Mononuclear cell (primary cell): ENCODE results near the gene TRAFD1. TPM values are rescaled to one million over a fixed set of nuclear protein-coding genes. Genes with fewer than 3 reads are reported as not detected.
A peak's percentile ranks its signal among the peaks of the same experiment; 100 is the strongest.
"Not testable (repeated sequence)": the region's sequence is repeated elsewhere in the genome, so short reads cannot be mapped to it uniquely, and the experiment has no call there.

Source experiments
- H3K27me3 ChIP-seq: 2 replicates; pipeline ENCODE4 v1.6.0; 2011; ENCODE audit warnings: low read length, control low read depth; ENCODE audit not compliant: insufficient read depth
- H3K4me1 ChIP-seq: 2 replicates; pipeline ENCODE4 v1.5.1; 2011; ENCODE audit warnings: mild to moderate bottlenecking, low read length, control low read depth; ENCODE audit not compliant: insufficient read depth
- H3K4me3 ChIP-seq: 2 replicates; pipeline ENCODE4 v1.5.1; 2011; ENCODE audit warnings: mild to moderate bottlenecking, low read length, moderate library complexity
- H3K9me3 ChIP-seq: 2 replicates; pipeline ENCODE4 v1.5.1; 2011; ENCODE audit warnings: low read depth, mild to moderate bottlenecking, control low read depth, low read length
- total RNA-seq: library from RNA; depleted of rRNA; stranded (reverse); fragments of >200 nt; gene quantifications from one replicate; pipeline ENCODE4 v1.2.3, GENCODE V29; 2012

TRAFD1 gene, protein sequence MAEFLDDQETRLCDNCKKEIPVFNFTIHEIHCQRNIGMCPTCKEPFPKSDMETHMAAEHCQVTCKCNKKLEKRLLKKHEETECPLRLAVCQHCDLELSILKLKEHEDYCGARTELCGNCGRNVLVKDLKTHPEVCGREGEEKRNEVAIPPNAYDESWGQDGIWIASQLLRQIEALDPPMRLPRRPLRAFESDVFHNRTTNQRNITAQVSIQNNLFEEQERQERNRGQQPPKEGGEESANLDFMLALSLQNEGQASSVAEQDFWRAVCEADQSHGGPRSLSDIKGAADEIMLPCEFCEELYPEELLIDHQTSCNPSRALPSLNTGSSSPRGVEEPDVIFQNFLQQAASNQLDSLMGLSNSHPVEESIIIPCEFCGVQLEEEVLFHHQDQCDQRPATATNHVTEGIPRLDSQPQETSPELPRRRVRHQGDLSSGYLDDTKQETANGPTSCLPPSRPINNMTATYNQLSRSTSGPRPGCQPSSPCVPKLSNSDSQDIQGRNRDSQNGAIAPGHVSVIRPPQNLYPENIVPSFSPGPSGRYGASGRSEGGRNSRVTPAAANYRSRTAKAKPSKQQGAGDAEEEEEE
- 44.5 TPM for total RNA-seq

DNA sequence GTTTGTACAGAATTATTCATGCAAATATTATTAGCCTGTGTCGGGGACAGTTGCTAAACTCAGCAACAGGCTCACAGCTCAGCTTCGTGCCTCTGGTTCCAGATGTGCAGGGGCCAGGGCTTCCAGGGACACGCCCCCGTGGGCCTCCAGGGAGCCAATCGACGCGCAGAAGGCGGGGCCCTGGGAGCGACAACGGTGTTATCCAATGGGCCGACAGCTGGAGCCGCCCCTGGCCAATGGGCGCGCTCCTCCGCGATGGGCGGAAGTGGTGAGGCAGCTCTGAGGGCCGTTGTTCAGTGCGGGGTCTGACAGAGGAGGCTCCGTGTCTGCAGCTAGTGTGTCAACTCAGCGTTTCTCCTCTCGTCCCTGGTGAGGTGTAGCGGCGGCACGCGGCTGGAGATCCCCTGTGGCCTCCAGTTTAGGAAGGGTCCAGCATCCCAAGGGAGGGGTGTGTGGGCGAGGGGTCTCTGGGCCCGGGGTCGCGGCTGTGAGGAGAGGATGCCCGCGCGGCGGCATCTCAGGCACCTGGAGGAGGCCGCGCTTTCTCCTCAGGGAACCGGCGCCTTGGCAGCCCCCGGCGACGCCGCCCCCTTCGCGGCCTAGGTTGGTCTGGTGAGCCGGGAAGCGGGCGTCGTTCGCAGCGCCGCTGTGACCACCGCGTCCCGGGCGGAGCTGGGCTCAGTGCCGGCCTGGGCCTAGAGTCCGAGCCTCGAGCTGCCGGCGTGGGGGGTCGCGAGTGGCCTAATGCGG lies at the start of gene TRAFD1:
Gene TRAFD1 (plus strand): TSS at position 311 of the 750 bp plus-strand sequence. CDS start 4,963 bp downstream, outside the sequence.
- H3K4me3 ChIP-seq, result peak within 1 kb of the TSS; percentile 97
- no peaks in the 10 kb centered on the region for H3K27me3 ChIP-seq
- peaks cover 47% of the 10 kb centered on the region for H3K4me1 ChIP-seq

GRCh38 chr12:112087055-112087850 lies 38.1 kb upstream of the TRAFD1 start:
- Histone ChIP-seq H3K9me3 (no peaks in the 10 kb centered on the region), H3K4me3 (no peak overlapping the region), H3K4me1 (no peaks in the 10 kb centered on the region), H3K27me3 (no peaks in the 10 kb centered on the region)

More for the DNA sequence above, at the start of gene TRAFD1:
- no peaks in the 10 kb centered on the region for H3K9me3 ChIP-seq

- Histone ChIP-seq H3K27me3 (no peaks in the 10 kb centered on the region), H3K9me3 (no peaks in the 10 kb centered on the region), H3K4me3 (no peak overlapping the region), H3K4me1 (no peaks in the 10 kb centered on the region)
Observed at GRCh38 chr12:112087851-112088250, 37.5 kb upstream of the TRAFD1 start.

- no peaks in the 10 kb centered on the region for H3K27me3 ChIP-seq
- no peak overlapping the region for H3K4me3 ChIP-seq
- peaks cover 8% of the 10 kb centered on the region for H3K4me1 ChIP-seq
- H3K9me3 ChIP-seq, result no peaks in the 10 kb centered on the region
Observed at GRCh38 chr12:112091563-112091962, 33.8 kb upstream of the TRAFD1 start.

GRCh38 chr12:112096070-112096469 lies 29.3 kb upstream of the TRAFD1 start:
- Histone ChIP-seq H3K27me3 (no peaks in the 10 kb centered on the region), H3K9me3 (no peaks in the 10 kb centered on the region), H3K4me1 (peaks cover 14% of the 10 kb centered on the region), H3K4me3 (no peak overlapping the region)

GRCh38 chr12:112096667-112097066 lies 28.7 kb upstream of the TRAFD1 start:
- peaks cover 14% of the 10 kb centered on the region for H3K4me1 ChIP-seq
- no peaks in the 10 kb centered on the region for H3K27me3 ChIP-seq
- no peak overlapping the region for H3K4me3 ChIP-seq
- H3K9me3 ChIP-seq, result no peaks in the 10 kb centered on the region

GRCh38 chr12:112097641-112098040 lies 27.7 kb upstream of the TRAFD1 start:
- H3K4me1 ChIP-seq, result peaks cover 14% of the 10 kb centered on the region
- H3K27me3 ChIP-seq, result no peaks in the 10 kb centered on the region
- no peak overlapping the region for H3K4me3 ChIP-seq
- H3K9me3 ChIP-seq, result no peaks in the 10 kb centered on the region

- H3K4me3 ChIP-seq, H3K27me3 ChIP-seq, H3K9me3 ChIP-seq: not testable (repeated sequence)
- H3K4me1 ChIP-seq, result peaks cover 18% of the 10 kb centered on the region
Observed at GRCh38 chr12:112100500-112100899, 24.9 kb upstream of the TRAFD1 start.

- Histone ChIP-seq H3K4me3 (no peak overlapping the region), H3K9me3 (no peaks in the 10 kb centered on the region), H3K4me1 (peaks cover 19% of the 10 kb centered on the region), H3K27me3 (no peaks in the 10 kb centered on the region)
Observed at GRCh38 chr12:112102127-112102526, 23.2 kb upstream of the TRAFD1 start.

DNA sequence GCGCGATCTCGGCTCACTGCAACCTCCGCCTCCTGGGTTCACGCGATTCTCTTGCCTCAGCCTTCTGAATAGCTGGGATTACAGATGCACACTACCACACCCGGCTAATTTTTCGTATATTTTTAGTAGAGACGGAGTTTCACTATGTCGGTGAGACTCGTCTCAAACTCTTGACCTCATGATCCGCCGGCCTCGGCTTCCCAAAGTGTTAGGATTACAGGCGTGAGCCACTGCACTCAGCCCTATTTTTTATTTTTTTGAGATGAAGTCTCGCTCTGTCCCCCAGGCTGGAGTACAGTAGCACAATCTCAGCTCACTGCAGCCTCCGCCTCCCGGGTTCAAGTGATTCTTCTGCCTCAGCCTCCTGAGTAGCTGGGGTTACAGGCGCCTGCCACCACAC lies 22.6 kb upstream of the TRAFD1 start:
- peaks cover 25% of the 10 kb centered on the region for H3K4me1 ChIP-seq
- H3K9me3 ChIP-seq, H3K27me3 ChIP-seq, H3K4me3 ChIP-seq: not testable (repeated sequence)

DNA sequence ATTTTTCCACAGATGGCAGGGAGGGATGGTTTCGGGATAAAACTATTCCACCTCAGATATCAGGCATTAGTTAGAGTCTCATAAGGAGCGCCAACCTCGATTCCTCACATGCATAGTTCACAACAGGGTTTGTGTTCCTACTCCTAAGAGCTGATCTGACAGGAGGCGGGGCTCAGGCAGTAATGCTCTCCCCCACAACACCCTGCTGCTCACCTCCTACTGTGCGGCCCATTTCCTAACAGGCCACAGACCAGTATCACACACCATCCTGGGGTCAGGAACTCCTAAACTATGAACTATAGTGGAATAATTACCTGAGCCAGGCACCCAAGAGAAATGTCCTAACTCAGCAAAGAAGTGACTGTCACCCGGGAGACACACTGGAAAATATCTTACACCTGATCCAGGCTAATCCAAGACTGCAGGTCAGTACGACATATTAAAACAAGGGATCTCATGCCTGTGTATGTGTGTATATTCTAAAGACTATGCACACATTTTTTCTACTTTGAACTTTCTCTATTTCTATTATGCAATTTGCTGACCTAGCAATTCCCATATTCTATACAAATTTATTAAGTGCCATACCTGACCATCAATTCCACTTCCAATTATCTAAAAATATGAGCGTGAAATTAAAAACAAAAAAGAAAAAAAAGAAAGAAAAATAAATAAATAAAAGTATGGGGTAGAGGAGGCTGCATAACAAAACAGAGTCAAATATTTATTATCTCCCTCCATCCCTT lies 21.4 kb upstream of the TRAFD1 start:
- Histone ChIP-seq H3K4me3 (no peak overlapping the region), H3K27me3 (no peaks in the 10 kb centered on the region), H3K9me3 (no peaks in the 10 kb centered on the region), H3K4me1 (peaks cover 30% of the 10 kb centered on the region)

DNA sequence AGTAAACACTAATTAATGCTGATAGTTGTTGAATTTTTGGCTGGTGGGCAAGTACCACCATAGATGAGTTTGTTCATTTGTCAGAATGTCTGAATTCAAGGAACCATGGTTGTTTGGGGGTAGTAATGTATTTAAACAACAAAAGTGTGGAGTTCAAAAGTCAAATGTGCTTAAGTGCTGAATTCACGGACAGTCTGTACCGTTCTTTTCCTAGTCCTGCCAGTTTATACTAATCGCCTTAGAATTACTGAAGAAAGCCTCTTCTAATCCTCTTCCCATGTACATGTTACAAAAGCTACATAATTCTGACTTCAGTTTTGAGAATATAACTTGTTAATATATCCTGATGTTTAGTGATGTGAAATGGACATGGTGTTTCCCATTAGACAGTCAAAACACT lies 19.5 kb upstream of the TRAFD1 start:
- Histone ChIP-seq H3K27me3 (no peaks in the 10 kb centered on the region), H3K9me3 (no peaks in the 10 kb centered on the region), H3K4me1 (peaks cover 36% of the 10 kb centered on the region), H3K4me3 (no peak overlapping the region)

GRCh38 chr12:112107306-112108201 lies 17.8 kb upstream of the TRAFD1 start:
- peak overlapping the region; percentile 97 for H3K4me3 ChIP-seq
- H3K27me3 ChIP-seq, result no peaks in the 10 kb centered on the region
- no peaks in the 10 kb centered on the region for H3K9me3 ChIP-seq
- H3K4me1 ChIP-seq, result peaks cover 42% of the 10 kb centered on the region
